Panc1 (cell line): ENCODE measurements around the gene GAMT. TPM values are rescaled to one million over a fixed set of nuclear protein-coding genes. Genes with fewer than 3 reads are reported as not detected.

Experiments used
- ATAC-seq: fragments of 200-7000 bp; cut with Tn5 transposase; 2 replicates; pipeline ENCODE4 v1.9.1; 2020; ENCODE audit warnings: mild to moderate bottlenecking, moderate library complexity
- BruUV-seq: library from RNA; stranded (reverse); fragments of 400-500 nt; replicated peaks from 2 replicates; lab custom pipeline; 2021; lab: Mats Ljungman, UMichigan
- CTCF ChIA-PET: fragments of 300-600 bp; sonication (Branson Sonifier 250); formaldehyde crosslinking; loops from one replicate; lab custom pipeline; 2022; ENCODE audit warnings: antibody characterized with exemption; lab: Charles Lee
- POLR2A ChIA-PET: fragments of 300-600 bp; sonication (Branson Sonifier 250); formaldehyde crosslinking; loops from one replicate; lab custom pipeline; 2022; ENCODE audit warnings: antibody characterized with exemption; lab: Charles Lee
- DNase-seq: peaks from one replicate; pipeline ENCODE4 v3.0.0-alpha.2; 2010; ENCODE audit warnings: low read depth, low spot score
- H3K27ac ChIP-seq: 2 replicates; pipeline ENCODE4 v1.5.1; 2011; ENCODE audit warnings: mild to moderate bottlenecking, low read length, inconsistent platforms
- H3K27me3 ChIP-seq: fragments of 200-500 bp; sonication (Bioruptor generic); 2 replicates; pipeline ENCODE4 v1.6.0; 2014; ENCODE audit warnings: low read length, inconsistent platforms; ENCODE audit not compliant: control insufficient read depth, insufficient read depth
- H3K36me3 ChIP-seq: fragments of 200-500 bp; sonication (Bioruptor generic); 2 replicates; pipeline ENCODE4 v1.5.1; 2014; ENCODE audit warnings: inconsistent platforms, mild to moderate bottlenecking, low read length, moderate library complexity; ENCODE audit not compliant: control insufficient read depth, insufficient read depth
- H3K4me1 ChIP-seq: 2 replicates; pipeline ENCODE4 v1.5.1; 2011; ENCODE audit warnings: inconsistent platforms, mild to moderate bottlenecking, low read length, moderate library complexity; ENCODE audit not compliant: control insufficient read depth, insufficient read depth
- H3K4me3 ChIP-seq, 2 experiments: 2 replicates each; pipeline ENCODE4 v1.5.1; 2011 to 2012; ENCODE audit warnings: low read depth in 2 of 2, low read length in 2 of 2, mild to moderate bottlenecking in 2 of 2, inconsistent platforms in 1 of 2, moderate library complexity in 1 of 2
- H3K9me3 ChIP-seq: fragments of 200-500 bp; sonication (Bioruptor generic); 2 replicates; pipeline ENCODE4 v1.5.1; 2014; ENCODE audit warnings: low read depth, mild to moderate bottlenecking, inconsistent platforms, low read length, moderate library complexity; ENCODE audit not compliant: control insufficient read depth, insufficient read depth
- CTCF ChIP-seq: fragments of 450-650 bp; IDR thresholded peaks from 2 replicates; pipeline ENCODE4 v1.5.1; 2017; ENCODE audit warnings: mild to moderate bottlenecking
- POLR2AphosphoS5 ChIP-seq: IDR thresholded peaks from 2 replicates; pipeline ENCODE4 v1.6.1; 2012; ENCODE audit warnings: mild to moderate bottlenecking, low read depth, low read length, moderate library complexity
- REST ChIP-seq, 2 experiments: IDR thresholded peaks; 2 replicates each; pipeline ENCODE4 v1.6.1; 2011 to 2012; ENCODE audit warnings: low read depth in 2 of 2, control low read depth in 1 of 2, low read length in 1 of 2, mild to moderate bottlenecking in 1 of 2, moderate library complexity in 1 of 2; ENCODE audit not compliant: insufficient read depth in 1 of 2
- SIN3A ChIP-seq: IDR thresholded peaks from 2 replicates; pipeline ENCODE4 v1.6.1; 2012; ENCODE audit warnings: low read depth, mild to moderate bottlenecking, low read length, moderate library complexity, borderline replicate concordance; ENCODE audit not compliant: insufficient read depth
- TCF7L2 ChIP-seq: IDR thresholded peaks from 2 replicates; pipeline ENCODE4 v1.6.1; 2011; ENCODE audit warnings: mild to moderate bottlenecking, low read depth, low read length, inconsistent platforms
- in situ Hi-C: cut with HindIII; loops from 2 replicates; pipeline ENCODE4 v1.10.0; 2016; ENCODE audit warnings: low sequenced_read_pairs, low pct_unique_long_range_greater_than_20kb
- intact Hi-C: fragments of 100-400 bp; cut with micrococcal nuclease; formaldehyde crosslinking; loops from one replicate; pipeline ENCODE4 v1.10.0; 2022; ENCODE audit not compliant: unreplicated experiment
- total RNA-seq: library from RNA; stranded (reverse); gene quantifications from one replicate; pipeline ENCODE4 v1.2.1, GENCODE V29; 2021; ENCODE audit not compliant: unreplicated experiment

The GAMT gene
- total RNA-seq, 1 experiment from 2014 or later = 21.2 TPM

GRCh38 chr19:1422360-1422759, 21.0 kb upstream of the GAMT start:
- POLR2A ChIA-PET = no interaction called here
- Histone ChIP-seq H3K4me1 (no peaks in the 10 kb centered on the region; the same call in 1 of the 2 replicates), H3K36me3 (peaks cover 3% of the 10 kb centered on the region), H3K27me3 (no peaks in the 10 kb centered on the region), H3K4me3 (no peak overlapping the region), H3K27ac (no peak overlapping the region), H3K9me3 (no peaks in the 10 kb centered on the region)
- no peak for TF ChIP-seq TCF7L2
- TF ChIP-seq SIN3A = no peak
- TF ChIP-seq CTCF = no peak
- no peak for TF ChIP-seq REST (IDR thresholded peaks at IDR 0.05; ENCODE audit: insufficient read depth in 1 of 2, low read depth in 2 of 2, low read length in 1 of 2)
- no peak for TF ChIP-seq POLR2AphosphoS5
- CTCF ChIA-PET = no interaction called here
- no peak for DNase-seq
- in situ Hi-C loops = no loop called here
- intact Hi-C loops = no loop called here
- ATAC-seq = no peak
- BruUV-seq = no TSS peak

GRCh38 chr19:1421958-1422305, 20.6 kb upstream of the GAMT start:
- peaks cover 3% of the 10 kb centered on the region for H3K36me3 ChIP-seq
- TF ChIP-seq POLR2AphosphoS5 (no peak), REST (IDR thresholded peaks at IDR 0.05; ENCODE audit: insufficient read depth in 1 of 2, low read depth in 2 of 2, low read length in 1 of 2) (no peak), SIN3A (no peak), TCF7L2 (no peak), CTCF (no peak)
- intact Hi-C loops = no loop called here

More at GRCh38 chr19:1421958-1422305, 20.6 kb upstream of the GAMT start:
- BruUV-seq = no TSS peak
- in situ Hi-C loops = no loop called here
- ATAC-seq = no peak
- CTCF ChIA-PET = no interaction called here
- Histone ChIP-seq H3K9me3 (no peaks in the 10 kb centered on the region), H3K27ac (no peak overlapping the region), H3K27me3 (no peaks in the 10 kb centered on the region), H3K4me3 (no peak overlapping the region), H3K4me1 (peaks cover 3% of the 10 kb centered on the region; the same call in 1 of the 2 replicates)
- no peak for DNase-seq
- POLR2A ChIA-PET = no interaction called here
